NAMALWA (cell line): ENCODE measurements around the gene IMMP2L.

Source experiments
- DNase-seq: peaks from one replicate; pipeline ENCODE4 v3.0.0-alpha.2; 2015; ENCODE audit warnings: low spot score

The IMMP2L gene

DNA sequence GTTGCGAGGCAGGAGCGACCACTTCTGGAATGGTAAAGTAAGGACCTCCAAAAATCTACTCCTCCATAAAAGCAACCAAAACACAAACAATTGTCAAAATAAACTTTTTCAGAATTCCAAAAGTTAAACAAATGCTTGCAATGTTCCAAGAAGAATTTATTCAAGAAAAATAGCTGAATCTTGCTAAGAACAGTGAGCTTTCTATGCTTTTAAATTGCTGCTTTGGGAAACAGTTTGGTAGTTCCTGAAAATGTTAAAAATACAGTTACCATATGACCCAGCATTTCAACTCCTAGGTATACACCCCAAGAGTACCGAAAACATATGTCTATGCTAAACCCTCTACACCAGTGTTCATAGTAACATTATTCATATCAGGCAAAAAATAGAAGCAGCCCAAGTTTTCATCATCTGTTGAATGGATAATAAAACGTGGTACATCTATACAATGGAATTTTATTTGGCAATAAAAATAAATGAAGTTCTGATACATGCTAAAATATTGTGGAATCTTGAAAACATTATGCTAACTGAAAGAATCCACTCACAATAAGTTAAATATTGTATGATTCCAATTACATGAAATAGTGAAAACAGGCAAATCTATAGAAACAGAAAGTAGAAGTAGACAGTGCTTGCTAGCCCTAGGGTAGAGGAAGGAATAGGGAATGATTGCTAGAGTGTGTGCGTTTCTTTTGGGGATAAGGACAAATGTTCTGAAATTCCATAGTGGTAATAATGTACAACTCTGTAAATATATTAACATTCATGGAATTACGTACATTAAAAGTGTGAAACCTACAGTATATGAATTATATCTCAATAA lies 414.4 kb downstream of the IMMP2L start:
- no peak for DNase-seq

DNA sequence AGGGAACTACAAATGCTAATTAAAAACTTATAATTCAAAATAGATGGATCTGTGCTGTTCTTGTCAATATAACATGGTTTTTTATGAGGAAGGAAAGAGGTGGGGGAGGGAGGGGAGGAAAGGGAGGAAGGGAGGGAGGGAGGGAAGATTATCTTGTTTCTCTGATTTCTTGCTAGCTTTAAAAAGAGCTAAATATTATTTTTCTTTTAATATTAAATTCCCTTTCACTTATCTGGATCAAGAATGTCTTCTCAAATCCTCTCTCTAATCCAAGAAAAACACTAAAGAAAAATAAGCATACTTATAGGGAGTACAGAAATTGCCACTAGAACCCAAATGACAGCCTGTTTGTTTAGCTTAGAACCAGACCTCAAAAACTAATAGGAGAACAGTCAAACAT lies 416.2 kb downstream of the IMMP2L start:
- no peak for DNase-seq

DNA sequence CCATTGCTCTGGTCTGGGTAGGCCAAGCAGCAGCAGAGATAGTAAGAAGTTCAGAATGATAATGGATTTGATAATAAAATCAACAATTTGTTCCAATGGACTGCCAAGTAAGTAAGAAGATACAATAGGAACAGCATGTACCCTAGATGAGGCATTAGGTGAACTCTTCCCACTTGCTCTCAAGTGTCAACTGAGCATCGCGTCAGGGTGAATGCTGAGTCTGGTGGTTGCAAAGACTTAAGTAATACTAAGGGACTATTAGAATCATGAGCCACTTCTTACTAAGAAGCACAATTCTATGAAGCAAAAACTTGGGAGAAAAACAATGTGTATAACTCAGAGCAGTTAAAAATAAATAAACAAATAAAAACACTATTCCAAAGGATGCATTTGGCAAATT lies 416.8 kb downstream of the IMMP2L start:
- no peak for DNase-seq

DNA sequence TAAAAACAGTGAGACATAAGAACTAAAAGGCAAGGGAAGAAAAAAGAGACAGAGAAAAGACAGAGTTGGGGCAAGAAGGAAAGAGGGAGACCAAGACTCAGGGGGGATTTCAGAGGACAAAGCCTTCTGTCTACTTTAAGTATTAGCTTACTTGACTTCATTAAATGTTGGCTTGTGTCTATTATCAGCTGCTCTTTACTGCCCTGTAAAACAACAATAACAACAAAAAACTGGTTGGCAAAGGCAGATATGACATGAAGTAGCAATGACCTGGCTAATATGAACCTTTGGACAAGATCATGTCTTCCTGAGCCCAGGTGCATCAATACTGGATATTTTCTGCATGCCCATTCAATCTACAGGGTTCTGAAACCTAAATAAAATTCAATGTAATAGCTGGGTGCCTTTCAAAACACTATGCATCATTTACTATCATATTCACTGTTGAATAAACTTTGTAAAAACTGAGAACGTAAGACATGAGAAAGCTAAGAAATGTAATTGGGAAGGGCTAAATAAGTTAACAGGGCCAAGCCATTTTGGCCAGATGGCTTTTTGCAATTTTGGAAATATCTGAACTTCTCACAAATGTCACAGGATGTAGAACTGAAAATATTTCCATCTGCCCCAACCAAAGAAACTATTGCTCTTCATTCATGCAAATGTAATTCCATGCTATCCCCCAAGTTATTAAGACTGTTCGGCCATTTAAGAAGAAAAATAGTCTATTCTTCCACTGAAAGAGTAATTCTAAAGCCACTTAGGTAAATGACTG lies 422.0 kb downstream of the IMMP2L start:
- no peak for DNase-seq

DNA sequence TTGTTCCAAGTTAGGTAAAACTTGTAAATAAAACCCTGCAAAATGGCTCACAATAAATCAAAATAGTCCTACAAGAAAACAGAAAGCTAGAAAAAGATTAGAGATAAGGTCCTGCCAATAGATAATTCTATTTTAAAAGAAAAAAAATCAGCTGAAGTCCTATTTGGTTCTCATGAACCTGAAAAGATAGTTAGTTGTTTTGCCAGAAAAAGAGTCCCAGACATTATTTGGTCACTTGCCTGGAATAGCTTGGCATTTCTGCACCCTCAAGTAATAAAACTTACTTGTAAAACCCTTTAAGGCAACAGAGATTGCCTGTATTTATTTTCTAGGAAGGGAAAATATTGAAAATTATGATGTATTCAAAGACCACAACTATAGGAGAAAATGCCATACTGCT lies 423.7 kb downstream of the IMMP2L start:
- no peak for DNase-seq

DNA sequence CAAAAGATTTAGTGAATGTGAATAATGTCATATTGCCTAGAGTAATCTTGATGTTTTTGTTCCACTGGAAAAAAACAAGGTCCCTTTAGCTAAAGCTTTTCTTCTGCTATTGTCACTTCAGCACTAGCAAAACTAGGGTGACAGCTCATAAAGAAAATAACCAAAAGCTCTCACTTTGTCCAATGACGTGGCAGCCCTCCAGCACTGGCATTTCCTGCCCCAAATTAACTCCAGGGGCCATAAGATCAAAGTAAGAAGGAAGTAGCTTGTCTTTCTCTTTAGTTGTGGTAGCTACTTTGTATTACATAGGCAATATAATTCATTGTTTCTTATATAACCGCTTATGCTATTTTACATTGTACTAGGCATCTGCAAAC lies 424.1 kb downstream of the IMMP2L start:
- DNase-seq, result peak; percentile 55

DNA sequence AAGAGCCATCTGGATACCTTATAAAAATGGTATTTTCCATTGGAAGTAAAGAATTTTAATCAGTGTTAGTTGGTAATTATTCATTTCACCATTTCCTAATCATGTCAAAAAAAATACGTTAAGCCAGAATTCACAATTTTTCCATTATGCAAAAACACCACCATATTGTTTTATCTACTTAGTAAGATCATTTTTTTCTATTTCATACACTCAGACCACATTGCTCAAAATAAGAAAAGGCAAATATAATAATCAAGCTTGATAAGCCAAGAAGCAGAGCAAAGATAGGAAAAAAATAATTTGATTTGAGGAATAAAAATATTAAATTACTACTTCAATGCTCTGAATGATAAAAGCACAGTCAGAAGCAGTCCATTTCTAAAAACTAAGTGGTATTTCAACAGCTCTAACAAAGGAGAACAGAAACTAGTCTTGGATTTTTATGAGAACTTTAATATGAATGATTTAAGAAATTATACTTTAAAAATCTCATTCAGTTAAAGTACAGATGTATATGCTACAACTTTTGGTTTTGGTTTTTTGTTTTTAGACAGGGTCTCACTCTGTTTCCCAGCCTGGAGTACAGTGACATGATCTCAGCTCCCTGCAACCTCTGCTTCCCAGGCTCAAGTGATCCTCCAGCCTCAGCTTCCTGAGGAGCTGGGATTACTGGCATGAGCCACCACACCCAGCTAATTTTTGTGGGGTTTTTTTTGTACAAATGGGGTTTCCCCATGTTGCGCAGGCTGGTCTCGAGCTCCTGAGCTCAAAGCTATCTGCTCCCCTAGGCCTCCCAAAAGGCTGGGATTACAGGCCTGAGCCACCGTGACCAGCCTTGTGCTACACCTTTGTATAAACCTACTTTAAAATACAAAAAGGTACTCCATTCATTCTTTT lies 424.7 kb downstream of the IMMP2L start:
- DNase-seq, result no peak

DNA sequence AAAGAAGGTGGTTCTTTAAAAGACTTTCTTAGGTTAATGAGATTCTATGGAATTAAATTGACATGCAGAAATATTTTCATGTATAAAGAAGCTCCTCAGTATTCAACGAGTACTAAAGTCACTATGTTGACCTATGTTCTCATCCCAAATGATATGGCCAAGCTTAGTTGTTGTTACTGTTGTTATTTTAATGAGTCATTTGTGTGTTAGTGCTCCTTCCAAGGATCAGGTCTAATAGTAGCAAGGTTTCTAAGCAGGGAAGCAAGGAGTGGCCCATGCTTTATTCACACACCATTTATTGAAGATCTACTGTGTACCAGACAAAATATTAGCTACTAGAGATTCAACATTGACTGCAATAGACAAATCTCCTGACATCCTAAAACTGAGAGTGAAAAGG lies 429.5 kb downstream of the IMMP2L start:
- no peak for DNase-seq

DNA sequence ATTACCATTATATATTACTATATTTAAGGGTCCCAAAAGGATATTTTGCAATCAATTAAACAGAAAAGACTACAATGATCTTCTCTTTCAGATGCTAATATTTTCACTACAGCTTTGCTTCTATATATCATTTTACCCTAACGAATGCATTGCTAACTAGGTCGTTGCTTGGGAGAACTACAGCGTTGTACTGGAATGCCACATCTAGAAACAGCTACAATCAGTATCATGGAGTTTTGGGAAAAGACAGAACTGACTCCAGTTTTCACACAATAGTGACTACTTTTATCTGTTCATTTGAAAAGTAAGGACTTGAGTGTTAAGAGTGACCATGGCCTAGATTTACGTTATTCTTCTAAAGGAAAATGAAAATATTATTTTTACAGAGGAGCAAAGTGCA lies 432.9 kb downstream of the IMMP2L start:
- no peak for DNase-seq

DNA sequence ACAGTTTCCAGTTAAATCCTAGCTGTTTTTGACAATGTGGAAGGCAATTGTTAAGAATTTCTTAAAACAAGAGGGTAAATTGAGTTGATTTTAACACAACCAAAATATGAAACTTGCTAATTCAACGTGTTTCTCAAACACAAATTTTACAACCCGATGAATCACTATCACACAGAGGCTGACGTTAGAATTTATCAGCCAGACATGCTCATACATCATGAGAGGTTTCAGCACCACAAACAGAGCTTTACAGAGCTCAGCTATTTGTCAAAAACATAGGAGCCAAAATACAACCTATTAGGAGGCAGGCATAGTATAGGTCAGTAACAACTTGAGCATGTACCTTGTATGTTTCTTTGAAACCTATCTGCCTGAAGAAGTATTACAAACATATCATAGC lies 435.3 kb downstream of the IMMP2L start:
- DNase-seq, result no peak

DNA sequence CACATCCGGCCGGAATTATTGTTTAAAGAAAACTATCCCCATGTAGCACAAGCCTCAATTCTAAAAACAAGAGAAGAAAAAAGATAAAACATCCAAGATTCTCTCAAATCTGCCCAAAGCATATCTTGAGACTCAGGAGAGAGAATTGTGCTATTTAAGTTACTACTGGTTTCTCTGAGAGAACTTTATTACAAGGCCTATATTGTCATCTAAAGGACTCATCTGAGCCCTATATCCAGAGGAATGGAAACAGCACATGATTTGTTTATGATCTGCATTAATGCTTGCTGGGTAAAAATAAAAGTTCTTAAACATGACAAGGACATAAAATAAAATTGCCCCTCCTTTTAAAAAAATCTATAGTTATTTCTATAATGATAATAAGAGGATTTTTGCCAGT lies 446.3 kb downstream of the IMMP2L start:
- DNase-seq, result no peak

DNA sequence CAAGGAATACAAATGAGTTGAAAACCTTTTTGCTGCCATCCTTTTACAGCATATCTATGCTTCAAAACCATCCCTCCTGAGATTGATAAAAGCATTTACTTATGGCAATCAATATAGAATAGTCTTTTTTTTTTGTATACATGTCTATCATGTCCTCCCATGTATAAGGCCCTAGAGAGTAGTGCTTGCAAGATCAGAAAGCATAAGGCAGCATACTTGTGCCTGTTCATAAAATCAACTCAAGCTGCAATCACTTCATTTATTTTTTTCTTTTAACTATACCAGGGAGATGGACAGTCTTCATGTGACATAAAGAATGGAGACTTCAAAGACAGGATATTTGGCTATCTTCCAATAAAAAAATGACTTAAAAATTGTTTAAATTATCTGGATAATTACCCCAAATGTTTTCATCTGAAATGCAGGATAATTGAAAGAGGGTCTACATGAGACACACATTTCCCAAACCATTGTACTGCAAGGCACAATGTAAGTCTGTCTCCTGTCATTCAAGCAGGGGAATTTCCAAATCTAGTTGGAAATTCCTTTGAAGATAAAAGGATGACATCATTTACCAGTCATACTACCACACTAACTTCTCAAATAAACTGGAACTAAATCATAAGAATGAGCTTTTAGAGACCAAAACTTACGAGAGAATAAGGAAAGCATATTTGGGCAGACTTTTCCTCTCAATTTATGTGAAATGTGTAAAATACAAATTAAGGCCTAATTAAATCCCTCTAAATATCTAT lies 448.9 kb downstream of the IMMP2L start:
- DNase-seq, result no peak

DNA sequence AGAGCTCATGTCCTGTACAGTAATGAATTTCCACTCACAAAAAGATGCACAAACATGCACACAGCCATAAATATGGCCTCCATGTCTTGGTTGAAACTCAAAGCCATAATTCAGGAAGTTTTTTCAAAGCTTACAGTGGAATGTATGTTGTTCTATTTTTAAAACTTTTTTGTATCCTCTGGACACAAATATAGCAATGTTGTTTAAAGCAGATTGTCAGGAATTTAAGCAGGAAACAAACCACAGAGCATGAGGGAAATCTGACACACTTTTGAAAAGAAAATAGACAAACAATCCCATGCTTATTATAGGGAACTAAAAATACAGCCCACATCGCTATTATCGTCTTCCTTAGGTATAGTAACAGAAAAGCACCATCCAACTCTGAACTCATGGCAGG lies 449.9 kb downstream of the IMMP2L start:
- no peak for DNase-seq

DNA sequence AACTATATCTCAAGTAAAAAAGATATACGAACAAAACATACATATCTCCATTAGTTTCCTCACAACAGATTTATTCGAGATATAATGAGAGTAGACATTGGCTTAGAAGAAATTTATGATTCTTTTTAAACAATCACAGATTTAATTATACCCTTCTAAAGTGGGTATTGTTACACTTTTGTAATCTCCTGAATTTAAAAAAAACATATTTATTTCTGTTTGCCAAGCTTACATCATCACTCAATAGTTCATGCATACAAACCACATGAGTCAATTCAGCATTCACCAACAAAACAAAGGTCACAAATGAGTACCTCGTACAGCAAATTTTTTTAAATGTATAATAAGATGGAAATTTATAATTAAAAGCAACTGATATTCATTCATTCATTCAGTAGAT lies 453.8 kb downstream of the IMMP2L start:
- DNase-seq, result no peak

DNA sequence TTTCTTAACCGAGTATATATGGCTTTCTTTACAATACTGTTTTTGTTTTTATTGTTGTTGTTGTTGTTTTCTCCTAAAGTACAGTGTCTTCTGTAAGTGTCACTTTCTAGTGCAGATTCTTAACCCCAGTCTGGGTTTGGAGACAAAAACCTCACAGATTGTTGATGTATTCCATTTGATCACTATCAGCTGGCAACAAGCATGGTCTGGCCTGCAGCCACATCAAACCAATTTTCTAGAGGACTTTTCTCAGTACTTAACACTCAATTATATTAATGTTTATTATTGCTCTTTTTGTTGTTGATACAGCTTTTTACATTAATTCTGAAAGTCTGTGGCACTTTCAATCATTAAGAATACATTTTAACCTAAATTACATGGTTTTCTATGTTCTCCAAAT lies 454.3 kb downstream of the IMMP2L start:
- DNase-seq, result no peak

DNA sequence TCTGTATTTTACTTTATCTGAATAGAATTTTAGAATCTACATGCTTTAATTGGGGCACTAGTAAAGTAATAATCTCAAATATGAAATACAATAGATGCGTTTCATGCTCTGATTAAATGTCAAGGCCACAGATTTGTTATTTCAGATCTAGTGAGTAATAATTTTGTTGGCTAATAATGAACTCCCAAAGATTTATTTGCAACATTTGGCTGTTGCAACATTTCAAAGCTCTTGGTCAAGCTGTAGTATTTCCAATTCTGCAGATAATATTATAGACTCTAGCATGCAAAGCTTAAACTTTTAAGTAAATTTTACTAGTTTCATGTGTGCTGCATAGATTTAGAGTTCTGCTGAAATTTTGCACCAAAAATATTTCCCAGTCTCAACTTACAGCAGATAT lies 454.7 kb downstream of the IMMP2L start:
- DNase-seq, result no peak

DNA sequence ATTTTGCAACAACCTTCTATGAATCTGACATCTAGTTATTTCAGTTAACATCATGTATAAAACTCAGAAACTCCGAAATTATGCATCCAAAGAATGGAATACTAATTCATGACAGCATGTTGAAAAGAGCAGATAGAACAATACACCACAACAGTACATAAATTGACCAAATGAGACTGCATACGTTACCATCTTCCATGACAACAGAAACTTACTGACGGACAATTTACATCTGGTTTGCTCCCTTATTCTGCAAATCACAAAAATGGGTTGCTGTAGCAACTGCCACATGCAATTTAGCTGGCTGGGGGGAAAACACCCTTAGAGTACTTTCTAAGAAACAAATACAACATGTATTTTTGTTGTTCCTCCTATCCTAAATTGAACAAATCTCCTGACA lies 457.0 kb downstream of the IMMP2L start:
- DNase-seq, result no peak

DNA sequence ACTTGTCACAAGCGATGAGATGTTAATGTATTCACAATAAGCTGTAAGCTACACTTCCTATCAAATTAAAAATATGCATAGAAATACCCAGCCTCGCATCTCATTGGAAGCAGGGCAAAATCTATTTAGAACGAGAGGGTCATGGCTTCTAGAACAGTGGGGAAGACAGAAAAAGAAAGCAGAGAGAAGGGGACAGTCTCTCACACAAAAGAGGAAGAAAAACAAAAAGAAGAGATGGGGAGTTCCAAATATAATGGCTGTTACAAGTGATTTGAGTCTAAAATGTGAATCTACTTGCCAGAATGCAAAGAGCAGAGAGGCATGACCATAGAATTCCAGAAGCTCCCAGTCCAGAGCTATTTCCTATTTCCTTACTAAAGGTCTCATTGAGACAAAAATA lies 457.6 kb downstream of the IMMP2L start:
- no peak for DNase-seq

DNA sequence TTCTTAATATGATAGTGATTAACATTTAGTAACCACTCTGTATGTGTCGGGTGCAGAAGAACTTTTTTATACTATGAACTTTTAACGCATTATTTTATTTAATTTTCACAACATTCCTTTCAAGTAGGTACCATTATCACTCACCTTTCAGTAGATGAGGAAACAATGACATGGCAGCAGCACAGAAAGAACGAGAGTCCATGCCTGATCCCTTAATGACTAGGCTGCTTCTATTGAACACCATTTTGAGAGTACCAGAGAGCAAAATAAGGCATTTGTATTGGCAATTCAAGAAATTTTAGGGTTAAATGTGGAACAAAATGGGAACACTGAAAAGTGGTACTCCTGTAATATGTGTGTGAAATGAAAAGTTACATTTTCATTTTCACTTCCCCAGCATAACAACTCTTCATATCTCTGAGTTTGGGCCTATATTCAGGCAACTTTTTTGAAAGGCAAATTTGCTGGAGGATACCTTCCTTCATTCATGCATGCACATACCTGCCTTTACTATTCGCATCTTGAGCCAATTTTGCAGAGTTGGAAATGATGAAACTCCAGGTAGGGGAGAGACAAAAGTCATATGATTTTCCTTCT lies 458.5 kb downstream of the IMMP2L start:
- DNase-seq, result no peak

DNA sequence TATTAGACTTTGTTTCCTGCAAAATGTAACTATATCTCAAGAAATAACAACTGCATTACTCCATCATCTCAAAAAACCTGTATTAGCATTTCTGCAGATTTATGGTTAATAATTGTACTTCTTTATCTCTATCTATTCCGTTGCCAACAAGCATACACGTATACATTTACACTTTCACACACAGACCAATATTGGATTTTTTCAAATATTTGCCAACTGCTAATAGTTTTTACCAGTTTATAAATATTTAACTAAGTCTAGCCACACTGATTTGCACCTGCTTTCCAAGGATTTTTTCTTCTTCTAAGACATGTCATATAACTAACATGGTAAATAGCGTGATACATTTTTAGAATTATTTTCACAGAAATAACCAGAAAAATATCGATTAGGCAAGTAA lies 459.2 kb downstream of the IMMP2L start:
- no peak for DNase-seq

DNA sequence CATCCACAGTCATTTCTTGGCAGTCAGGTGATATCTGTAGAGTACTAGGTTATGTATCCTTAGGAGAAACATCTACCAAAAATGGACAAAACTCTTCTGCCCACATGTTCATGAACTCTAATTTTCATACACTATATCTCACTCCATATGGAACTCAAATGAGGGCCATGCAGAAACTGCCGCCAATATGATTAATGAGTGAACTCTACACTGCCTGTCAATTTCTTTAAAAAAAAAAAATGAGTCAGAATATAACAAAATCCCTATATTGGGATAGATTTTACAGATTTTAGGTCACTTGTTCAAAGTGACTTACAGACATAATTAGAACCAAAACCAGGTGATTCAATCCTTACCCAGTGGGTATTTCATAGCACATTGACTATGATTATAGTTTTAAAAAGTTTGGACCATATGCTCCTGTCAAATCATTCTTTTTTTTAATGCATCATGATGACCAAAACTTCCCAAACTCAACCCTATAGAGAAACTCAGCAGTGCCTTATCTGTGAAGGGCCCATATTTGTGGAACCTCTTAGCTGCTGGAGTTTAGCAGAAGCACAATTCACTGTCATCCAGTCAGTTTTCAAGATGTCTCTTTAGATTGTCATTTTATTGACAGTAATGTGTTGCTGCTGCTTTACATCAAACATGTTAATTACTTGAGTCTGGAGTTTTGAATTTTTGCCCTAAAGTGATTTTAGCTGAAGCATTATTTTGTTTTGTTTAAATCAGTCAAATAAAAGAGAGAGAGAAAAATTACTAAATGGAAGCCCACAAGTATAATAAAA lies 460.2 kb downstream of the IMMP2L start:
- no peak for DNase-seq
